ENCODE measurements around the gene TLR7.

GRCh38 chrX:12887141-12887540, 20.3 kb downstream of the TLR7 start:
- no peak for TF ChIP-seq EZH2 (IDR thresholded peaks at IDR 0.05; ENCODE audit: insufficient read depth, poor library complexity, severe bottlenecking)
- TF ChIP-seq EZH2phosphoT487 (IDR thresholded peaks at IDR 0.05; ENCODE audit: insufficient read depth, low read depth), result no peak
